GM12875 (cell line): ENCODE results near the gene SPINK14.

Experiments
- H3K4me3 ChIP-seq: one replicate; pipeline ENCODE4 v1.5.1; 2011; ENCODE audit warnings: low read depth, low read length, control low read depth
- CTCF ChIP-seq: IDR thresholded peaks from 2 replicates; pipeline ENCODE4 v1.5.1; 2011; ENCODE audit warnings: low read depth, mild to moderate bottlenecking, control low read depth, inconsistent platforms, low read length, moderate library complexity, borderline replicate concordance; ENCODE audit not compliant: insufficient read depth

SPINK14 gene

GRCh38 chr5:148191010-148191409 is 22.7 kb downstream of the SPINK14 start:
- no peak for TF ChIP-seq CTCF
- H3K4me3 ChIP-seq, result no peak overlapping the region

- no peak overlapping the region for H3K4me3 ChIP-seq
- no peak for TF ChIP-seq CTCF
Observed at GRCh38 chr5:148193202-148193601, 24.9 kb downstream of the SPINK14 start.

- no peak overlapping the region for H3K4me3 ChIP-seq
- TF ChIP-seq CTCF, result no peak
Observed at GRCh38 chr5:148201151-148201550, 32.8 kb downstream of the SPINK14 start.

GRCh38 chr5:148202531-148203203 is 34.3 kb downstream of the SPINK14 start, which contains the start of gene SPINK6:
SPINK6 (plus strand) TSS chr5:148203042; CDS start chr5:148203097, 55 bp downstream.
- H3K4me3 ChIP-seq, result no peak within 1 kb of the TSS
- no peak for TF ChIP-seq CTCF

GRCh38 chr5:148205044-148205806 is 36.9 kb downstream of the SPINK14 start:
- no peak for TF ChIP-seq CTCF
- no peak overlapping the region for H3K4me3 ChIP-seq

GRCh38 chr5:148205865-148206264 is 37.5 kb downstream of the SPINK14 start:
- no peak for TF ChIP-seq CTCF
- H3K4me3 ChIP-seq, result no peak overlapping the region

- no peak for TF ChIP-seq CTCF
- H3K4me3 ChIP-seq, result no peak overlapping the region
Observed at GRCh38 chr5:148206620-148207019, 38.3 kb downstream of the SPINK14 start.
